ENCODE data around the gene SLC7A14. TPM values are rescaled to one million over a fixed set of nuclear protein-coding genes. Genes with fewer than 3 reads are reported as not detected.

SLC7A14 gene
- total and polyA plus RNA-seq, 2 donors (not counting 3 experiments of a cell fraction or from before 2014, with no cell fraction given) = 0.07 to 0.57 TPM

DNA sequence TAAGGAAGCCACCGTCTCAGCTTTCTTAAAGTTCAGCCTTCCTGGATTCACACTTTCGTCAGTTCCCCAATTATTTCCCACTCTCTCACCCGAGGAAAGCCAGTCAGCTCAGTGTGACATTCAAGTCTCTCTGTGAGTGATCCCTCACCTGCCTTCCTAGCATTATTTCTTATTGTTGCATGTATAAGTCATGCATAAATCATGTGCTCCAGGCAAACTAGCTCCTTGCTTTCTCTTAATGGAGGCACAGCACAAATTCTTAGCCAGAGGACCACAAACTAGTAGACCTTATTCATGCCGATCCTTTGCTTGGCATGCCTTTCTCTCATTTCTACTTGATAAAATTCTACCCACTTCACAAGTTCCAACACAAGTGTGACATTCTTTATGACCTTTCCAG lies 122.9 kb downstream of the SLC7A14 start:
- Histone ChIP-seq H3K9me3 (replicated peaks; ENCODE audit: control insufficient read depth, insufficient read depth, low read length) (no peaks in the 10 kb centered on the region), H3K4me3 (replicated peaks in 1 of 3; ENCODE audit: insufficient read depth in 1 of 3, low read depth in 1 of 3, low read length in 3 of 3) (no peak overlapping the region), H3K9ac (replicated peaks; ENCODE audit: extremely low read depth, insufficient read depth, low read length) (no peak overlapping the region), H3K9me1 (replicated peaks; ENCODE audit: control insufficient read depth, extremely low read depth, insufficient read depth, low read length) (no peaks in the 10 kb centered on the region), H3K36me3 (ENCODE audit: control insufficient read depth in 2 of 2, extremely low read depth in 1 of 2, insufficient read depth in 2 of 2, low read length in 2 of 2) (no peaks in the 10 kb centered on the region), H2AFZ (ENCODE audit: low read depth, low read length) (no peak overlapping the region), H3K27me3 (ENCODE audit: control insufficient read depth in 2 of 2, insufficient read depth in 2 of 2, low read length in 2 of 2) (no peaks in the 10 kb centered on the region), H3K4me2 (ENCODE audit: insufficient read depth, low read length) (no peak overlapping the region), H4K20me1 (replicated peaks; ENCODE audit: control insufficient read depth, extremely low read depth, insufficient read depth, low read length) (no peaks in the 10 kb centered on the region), H3K27ac (ENCODE audit: insufficient read depth, low read depth, low read length) (no peak overlapping the region), H3K4me1 (ENCODE audit: control insufficient read depth, extremely low read depth, insufficient read depth, low read length) (no peaks in the 10 kb centered on the region), H3K79me2 (ENCODE audit: control insufficient read depth, insufficient read depth, low read length) (no peaks in the 10 kb centered on the region)
- BruUV-seq (replicated peaks) = no TSS peak
- dilution Hi-C loops (cut with MboI; ENCODE audit: extremely low pct_ligation_motif_present, low sequenced_read_pairs) (no loop called here), intact Hi-C loops (cut with micrococcal nuclease) (no loop called here)
- ChIA-PET POLR2A (no interaction called here), CTCF (interaction anchor here (1.0 to 1.7 kb wide), 6 partner anchors 12 to 49 kb away, joined by 3 to 5 read pairs (median 4); no protein-coding TSS in a partner anchor)
- FAIRE-seq = no peak
- TF ChIP-seq GATA2 (IDR thresholded peaks at IDR 0.05; ENCODE audit: insufficient read depth, insufficient read length, low read depth, low read length) (no peak), FOS (IDR thresholded peaks at IDR 0.05; ENCODE audit: borderline replicate concordance, insufficient read depth, low read length) (no peak), EZH2 (IDR thresholded peaks at IDR 0.05; ENCODE audit: borderline replicate concordance, low read depth, low read length, severe bottlenecking) (no peak), JUN (IDR thresholded peaks at IDR 0.05; ENCODE audit: borderline replicate concordance, insufficient read depth, insufficient read length, low read depth) (no peak), MYC (IDR thresholded peaks at IDR 0.05; ENCODE audit: low read depth, low read length) (no peak), POLR2AphosphoS5 (IDR thresholded peaks at IDR 0.05; ENCODE audit: insufficient read depth, low read depth, low read length) (no peak), POLR2A (IDR thresholded peaks at IDR 0.05; ENCODE audit: low read depth, low read length) (no peak)
- TF ChIP-seq, protein P1, sequence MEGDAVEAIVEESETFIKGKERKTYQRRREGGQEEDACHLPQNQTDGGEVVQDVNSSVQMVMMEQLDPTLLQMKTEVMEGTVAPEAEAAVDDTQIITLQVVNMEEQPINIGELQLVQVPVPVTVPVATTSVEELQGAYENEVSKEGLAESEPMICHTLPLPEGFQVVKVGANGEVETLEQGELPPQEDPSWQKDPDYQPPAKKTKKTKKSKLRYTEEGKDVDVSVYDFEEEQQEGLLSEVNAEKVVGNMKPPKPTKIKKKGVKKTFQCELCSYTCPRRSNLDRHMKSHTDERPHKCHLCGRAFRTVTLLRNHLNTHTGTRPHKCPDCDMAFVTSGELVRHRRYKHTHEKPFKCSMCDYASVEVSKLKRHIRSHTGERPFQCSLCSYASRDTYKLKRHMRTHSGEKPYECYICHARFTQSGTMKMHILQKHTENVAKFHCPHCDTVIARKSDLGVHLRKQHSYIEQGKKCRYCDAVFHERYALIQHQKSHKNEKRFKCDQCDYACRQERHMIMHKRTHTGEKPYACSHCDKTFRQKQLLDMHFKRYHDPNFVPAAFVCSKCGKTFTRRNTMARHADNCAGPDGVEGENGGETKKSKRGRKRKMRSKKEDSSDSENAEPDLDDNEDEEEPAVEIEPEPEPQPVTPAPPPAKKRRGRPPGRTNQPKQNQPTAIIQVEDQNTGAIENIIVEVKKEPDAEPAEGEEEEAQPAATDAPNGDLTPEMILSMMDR (IDR thresholded peaks at IDR 0.05; ENCODE audit: extremely low read depth in 1 of 2, insufficient read depth in 1 of 2, low read depth in 1 of 2, low read length in 2 of 2) = no peak
- TF ChIP-seq, protein P2, sequence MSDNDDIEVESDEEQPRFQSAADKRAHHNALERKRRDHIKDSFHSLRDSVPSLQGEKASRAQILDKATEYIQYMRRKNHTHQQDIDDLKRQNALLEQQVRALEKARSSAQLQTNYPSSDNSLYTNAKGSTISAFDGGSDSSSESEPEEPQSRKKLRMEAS (IDR thresholded peaks at IDR 0.05; ENCODE audit: insufficient read depth, insufficient read length) = no peak
- no peak for DNase-seq (ENCODE audit: low read depth, low spot score)
